ENCODE results near the gene MACO1.

Gene MACO1

DNA sequence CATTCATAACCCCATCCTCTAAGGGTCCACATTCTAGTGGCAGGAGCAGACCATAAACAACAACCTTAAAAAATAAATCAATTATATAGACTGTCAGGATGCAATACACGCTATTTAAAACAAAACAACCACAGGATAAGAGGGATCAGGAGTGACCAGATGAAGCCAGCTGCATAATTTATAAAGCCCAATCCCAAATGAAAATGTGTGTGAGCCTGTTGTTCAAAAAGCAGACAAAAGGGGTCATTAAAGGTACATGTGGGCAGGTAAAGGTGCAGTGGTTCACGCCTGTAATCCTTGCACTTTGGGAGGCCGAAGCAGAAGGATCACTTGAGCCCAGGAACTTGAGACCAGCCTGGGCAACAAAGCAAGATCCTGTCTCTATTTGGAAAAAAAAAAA, 102.3 kb downstream of the MACO1 start:
- no peak overlapping the region for H3K27ac ChIP-seq
- TF ChIP-seq CTCF (conservative IDR thresholded peaks at IDR 0.05) (no peak), ZFX (IDR thresholded peaks at IDR 0.05) (no peak)

GRCh38 chr1:25533775-25534409, 103.2 kb downstream of the MACO1 start:
- TF ChIP-seq CTCF (conservative IDR thresholded peaks at IDR 0.05) (no peak), ZFX (IDR thresholded peaks at IDR 0.05) (no peak)
- no peak overlapping the region for H3K27ac ChIP-seq

- no peak for TF ChIP-seq CTCF (conservative IDR thresholded peaks at IDR 0.05)
- TF ChIP-seq ZFX (IDR thresholded peaks at IDR 0.05), result no peak
- H3K27ac ChIP-seq, result no peak overlapping the region
Measured at GRCh38 chr1:25534410-25534788, 103.7 kb downstream of the MACO1 start.

- TF ChIP-seq ZFX (IDR thresholded peaks at IDR 0.05) (no peak), CTCF (conservative IDR thresholded peaks at IDR 0.05) (no peak)
- no peak overlapping the region for H3K27ac ChIP-seq
Measured at GRCh38 chr1:25536124-25536523, 105.4 kb downstream of the MACO1 start.

- no peak overlapping the region for H3K27ac ChIP-seq
- TF ChIP-seq ZFX (IDR thresholded peaks at IDR 0.05), result no peak
- no peak for TF ChIP-seq CTCF (conservative IDR thresholded peaks at IDR 0.05)
Measured at GRCh38 chr1:25537153-25537831, 106.6 kb downstream of the MACO1 start.

DNA sequence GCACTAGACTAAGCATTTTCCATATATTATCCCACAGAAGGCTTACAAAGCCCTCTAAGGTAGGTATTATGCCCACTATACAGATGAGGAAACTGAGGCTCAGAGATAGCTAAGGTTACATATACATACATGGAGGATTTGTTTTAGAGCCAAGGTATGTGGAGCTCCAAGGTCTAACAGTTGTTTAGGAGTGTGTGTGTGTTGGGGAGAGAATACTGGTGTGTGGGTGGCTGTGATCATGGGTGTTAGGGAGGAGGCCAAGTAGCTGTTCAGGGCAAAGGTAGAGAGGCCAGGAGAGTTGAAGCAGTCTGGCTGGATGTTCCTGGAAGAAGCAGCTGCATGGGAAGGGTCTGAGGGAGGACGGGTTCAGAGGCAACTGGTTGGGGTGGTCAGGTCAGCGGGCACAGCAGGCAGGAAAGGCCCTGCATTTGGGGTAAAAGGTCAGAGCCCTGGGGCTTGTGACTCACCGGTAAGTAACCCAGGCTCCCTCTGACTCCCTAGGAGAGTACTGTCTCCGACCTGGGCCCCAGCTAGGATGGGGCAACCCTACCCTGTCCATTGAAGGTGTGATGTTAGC, 107.6 kb downstream of the MACO1 start:
- no peak overlapping the region for H3K27ac ChIP-seq
- no peak for TF ChIP-seq ZFX (IDR thresholded peaks at IDR 0.05)
- no peak for TF ChIP-seq CTCF (conservative IDR thresholded peaks at IDR 0.05)

- TF ChIP-seq ZFX (IDR thresholded peaks at IDR 0.05) (no peak), CTCF (conservative IDR thresholded peaks at IDR 0.05) (no peak)
- no peak overlapping the region for H3K27ac ChIP-seq
Measured at GRCh38 chr1:25540750-25541342, 110.1 kb downstream of the MACO1 start.
